Vagina (tissue), 2 donors: ENCODE results near the gene ABR. TPM values are rescaled to one million over a fixed set of nuclear protein-coding genes. Genes with fewer than 3 reads are reported as not detected.

Source experiments
- DNase-seq, 2 donors: peaks; one replicate each; pipeline ENCODE4 v3.0.0-alpha.2; 2017; ENCODE audit errors: extremely low spot score in 2 of 2
- H3K27ac ChIP-seq: fragments of 200-600 bp; sonication (generic); one replicate; pipeline ENCODE4 v1.5.1; 2019
- H3K27me3 ChIP-seq: fragments of 200-600 bp; sonication (generic); one replicate; pipeline ENCODE4 v1.5.1; 2019
- H3K36me3 ChIP-seq, 2 donors: fragments of 200-600 bp; sonication (generic); one replicate each; pipeline ENCODE4 v1.5.1; 2017 to 2019
- H3K4me1 ChIP-seq: fragments of 200-600 bp; sonication (generic); one replicate; pipeline ENCODE4 v1.5.1; 2019
- H3K4me3 ChIP-seq, 2 donors: fragments of 200-600 bp; sonication (generic); 1 replicate in 1 of 2; 2 replicates in 1 of 2; pipeline ENCODE4 v1.5.1; 2016 to 2019
- H3K9me3 ChIP-seq: fragments of 200-600 bp; sonication (generic); one replicate; pipeline ENCODE4 v1.5.1; 2019
- CTCF ChIP-seq, 3 experiments: fragments of 450-650 bp in 2 of 3; fragments of 200-600 bp in 1 of 3; sonication (generic) in 1 of 3; IDR thresholded peaks; one replicate each; pipeline ENCODE4 v1.5.1; 2017 to 2019; ENCODE audit warnings: antibody characterized with exemption in 3 of 3, mild to moderate bottlenecking in 2 of 3, moderate library complexity in 2 of 3
- POLR2A ChIP-seq, 2 donors: fragments of 450-650 bp; IDR thresholded peaks; one replicate each; pipeline ENCODE4 v1.6.1; 2017; ENCODE audit warnings: antibody characterized with exemption in 2 of 2, mild to moderate bottlenecking in 2 of 2, moderate library complexity in 2 of 2
- POLR2AphosphoS5 ChIP-seq, 2 donors: sonication (generic); formaldehyde crosslinking; IDR thresholded peaks; one replicate each; pipeline ENCODE4 v1.9.0; 2017; ENCODE audit warnings: antibody characterized with exemption in 2 of 2, mild to moderate bottlenecking in 2 of 2, low read depth in 1 of 2; ENCODE audit not compliant: insufficient read depth in 1 of 2
- intact Hi-C: fragments of 100-400 bp; cut with DNase I; formaldehyde crosslinking; loops from one replicate; pipeline ENCODE4 v1.15.1; 2023
- total RNA-seq: library from RNA; depleted of rRNA; stranded (reverse); fragments of >200 nt; gene quantifications from one replicate; pipeline ENCODE4 v1.2.3, GENCODE V29; 2016

Gene ABR
- total RNA-seq, 1 donor from 2014 or later: 90.8 TPM

- TF ChIP-seq POLR2A (IDR thresholded peaks at IDR 0.05) (no peak), POLR2AphosphoS5 (IDR thresholded peaks at IDR 0.05; ENCODE audit: insufficient read depth in 1 of 2, low read depth in 1 of 2) (no peak), CTCF (IDR thresholded peaks at IDR 0.05) (no peak)
- intact Hi-C loops: no loop called here
- Histone ChIP-seq H3K4me3 (no peak overlapping the region), H3K27me3 (no peaks in the 10 kb centered on the region), H3K4me1 (peaks cover 51% of the 10 kb centered on the region), H3K9me3 (no peaks in the 10 kb centered on the region), H3K27ac (no peak overlapping the region), H3K36me3 (peaks cover 0 to 14% of the 10 kb centered on the region in 2 donors)
- DNase-seq: no peak
These were observed 153.2 kb downstream of the ABR start for GRCh38 chr17:1026599-1026975.

- no peak for TF ChIP-seq POLR2AphosphoS5 (IDR thresholded peaks at IDR 0.05; ENCODE audit: insufficient read depth in 1 of 2, low read depth in 1 of 2)
- no peak for TF ChIP-seq POLR2A (IDR thresholded peaks at IDR 0.05)
- TF ChIP-seq CTCF (IDR thresholded peaks at IDR 0.05): no peak
- intact Hi-C loops: no loop called here
- H3K9me3 ChIP-seq: no peaks in the 10 kb centered on the region
- no peaks in the 10 kb centered on the region for H3K27me3 ChIP-seq
- no peak overlapping the region for H3K27ac ChIP-seq
- no peak for DNase-seq
- H3K4me3 ChIP-seq: no peak overlapping the region
- peaks cover 44% of the 10 kb centered on the region for H3K4me1 ChIP-seq
- H3K36me3 ChIP-seq: peaks cover 0 to 14% of the 10 kb centered on the region in 2 donors
These were observed 153.8 kb downstream of the ABR start for GRCh38 chr17:1025733-1026598.

DNA sequence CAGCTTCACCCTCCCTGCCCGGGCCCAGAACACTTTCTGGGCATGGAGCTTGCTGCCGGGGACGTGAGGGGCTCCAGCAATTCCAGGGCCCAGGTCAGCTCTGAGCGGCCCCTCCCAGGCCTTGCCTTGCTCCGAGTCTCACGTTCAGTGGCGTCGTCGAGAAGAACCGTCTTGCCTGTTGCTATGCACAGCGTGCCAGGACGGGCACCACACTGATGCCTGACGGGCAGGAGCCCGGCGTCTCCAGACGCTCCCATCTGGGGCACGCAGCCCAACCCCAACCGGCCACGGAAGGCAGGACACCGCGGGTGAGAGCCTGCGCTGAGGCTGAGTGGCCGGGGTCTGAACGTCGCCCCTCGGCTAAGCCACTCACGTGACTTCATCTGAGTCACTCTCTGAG, 155.7 kb downstream of the ABR start:
- H3K27ac ChIP-seq: no peak overlapping the region
- H3K4me1 ChIP-seq: peaks cover 27% of the 10 kb centered on the region
- intact Hi-C loops: no loop called here
- peaks cover 0 to 18% of the 10 kb centered on the region in 2 donors for H3K36me3 ChIP-seq
- DNase-seq: no peak
- H3K9me3 ChIP-seq: no peaks in the 10 kb centered on the region
- H3K27me3 ChIP-seq: no peaks in the 10 kb centered on the region
- TF ChIP-seq POLR2A (IDR thresholded peaks at IDR 0.05): no peak
- no peak for TF ChIP-seq CTCF (IDR thresholded peaks at IDR 0.05)
- no peak for TF ChIP-seq POLR2AphosphoS5 (IDR thresholded peaks at IDR 0.05; ENCODE audit: insufficient read depth in 1 of 2, low read depth in 1 of 2)
- H3K4me3 ChIP-seq: no peak overlapping the region

GRCh38 chr17:1022278-1023024, 157.3 kb downstream of the ABR start:
- peaks cover 0 to 14% of the 10 kb centered on the region in 2 donors for H3K36me3 ChIP-seq
- intact Hi-C loops: no loop called here
- H3K27ac ChIP-seq: no peak overlapping the region
- H3K9me3 ChIP-seq: no peaks in the 10 kb centered on the region
- DNase-seq: no peak
- H3K27me3 ChIP-seq: no peaks in the 10 kb centered on the region
- no peak overlapping the region for H3K4me3 ChIP-seq
- peaks cover 14% of the 10 kb centered on the region for H3K4me1 ChIP-seq
- TF ChIP-seq POLR2A (IDR thresholded peaks at IDR 0.05) (no peak), CTCF (IDR thresholded peaks at IDR 0.05) (no peak), POLR2AphosphoS5 (IDR thresholded peaks at IDR 0.05; ENCODE audit: insufficient read depth in 1 of 2, low read depth in 1 of 2) (no peak)
